Glutamatergic neuron (in vitro differentiated cells): Measurements from ENCODE around the gene S100G. TPM values are rescaled to one million over a fixed set of nuclear protein-coding genes. Genes with fewer than 3 reads are reported as not detected.

Source experiments
- DNase-seq: peaks from one replicate; pipeline ENCODE4 v3.0.0; 2022
- H3K27ac Mint-ChIP-seq: one replicate; pipeline ENCODE4 v1.8.0; 2020; ENCODE audit warnings: mild to moderate bottlenecking, mixed read lengths, inconsistent platforms; ENCODE audit not compliant: unreplicated experiment
- H3K27me3 Mint-ChIP-seq: one replicate; pipeline ENCODE4 v1.8.0; 2020; ENCODE audit warnings: mild to moderate bottlenecking, moderate library complexity, mixed read lengths, inconsistent platforms; ENCODE audit not compliant: unreplicated experiment
- H3K36me3 Mint-ChIP-seq: one replicate; pipeline ENCODE4 v1.8.0; 2020; ENCODE audit warnings: mild to moderate bottlenecking, mixed read lengths, inconsistent platforms; ENCODE audit not compliant: unreplicated experiment
- H3K4me1 Mint-ChIP-seq: one replicate; pipeline ENCODE4 v1.8.0; 2020; ENCODE audit warnings: mild to moderate bottlenecking, low read depth, mixed read lengths, inconsistent platforms; ENCODE audit not compliant: unreplicated experiment
- H3K4me3 Mint-ChIP-seq: one replicate; pipeline ENCODE4 v1.8.0; 2020; ENCODE audit warnings: mild to moderate bottlenecking, mixed read lengths, inconsistent platforms; ENCODE audit not compliant: unreplicated experiment
- H3K9me3 Mint-ChIP-seq: one replicate; pipeline ENCODE4 v1.8.0; 2020; ENCODE audit warnings: mild to moderate bottlenecking, moderate library complexity, mixed read lengths, inconsistent platforms; ENCODE audit not compliant: unreplicated experiment
- total RNA-seq: library from RNA; stranded (reverse); fragmentation: NEBNext Ultra II Directional; extraction: Animal tissue kit (Norgen Biotek cat#: 25700); gene quantifications from one replicate; pipeline ENCODE4 v1.2.1, GENCODE V29; 2021; ENCODE audit not compliant: unreplicated experiment
- TF ChIP-seq, protein P1 (sequence below): fragments of 200-600 bp; sonication (generic); IDR thresholded peaks from one replicate; pipeline ENCODE4 v1.5.0; 2021; ENCODE audit not compliant: partially characterized antibody, unreplicated experiment

Gene S100G
- total RNA-seq, 1 donor from 2014 or later: not detected

GRCh38 chrX:16643176-16643575, 6.8 kb upstream of the S100G start:
- no peak for DNase-seq
- H3K4me3 Mint-ChIP-seq: no peak overlapping the region

GRCh38 chrX:16646366-16647138, 3.4 kb upstream of the S100G start:
- no peak overlapping the region for H3K27ac Mint-ChIP-seq
- peaks cover 1% of the 10 kb centered on the region for H3K27me3 Mint-ChIP-seq
- H3K36me3 Mint-ChIP-seq: no peaks in the 10 kb centered on the region
- TF ChIP-seq, protein P1, sequence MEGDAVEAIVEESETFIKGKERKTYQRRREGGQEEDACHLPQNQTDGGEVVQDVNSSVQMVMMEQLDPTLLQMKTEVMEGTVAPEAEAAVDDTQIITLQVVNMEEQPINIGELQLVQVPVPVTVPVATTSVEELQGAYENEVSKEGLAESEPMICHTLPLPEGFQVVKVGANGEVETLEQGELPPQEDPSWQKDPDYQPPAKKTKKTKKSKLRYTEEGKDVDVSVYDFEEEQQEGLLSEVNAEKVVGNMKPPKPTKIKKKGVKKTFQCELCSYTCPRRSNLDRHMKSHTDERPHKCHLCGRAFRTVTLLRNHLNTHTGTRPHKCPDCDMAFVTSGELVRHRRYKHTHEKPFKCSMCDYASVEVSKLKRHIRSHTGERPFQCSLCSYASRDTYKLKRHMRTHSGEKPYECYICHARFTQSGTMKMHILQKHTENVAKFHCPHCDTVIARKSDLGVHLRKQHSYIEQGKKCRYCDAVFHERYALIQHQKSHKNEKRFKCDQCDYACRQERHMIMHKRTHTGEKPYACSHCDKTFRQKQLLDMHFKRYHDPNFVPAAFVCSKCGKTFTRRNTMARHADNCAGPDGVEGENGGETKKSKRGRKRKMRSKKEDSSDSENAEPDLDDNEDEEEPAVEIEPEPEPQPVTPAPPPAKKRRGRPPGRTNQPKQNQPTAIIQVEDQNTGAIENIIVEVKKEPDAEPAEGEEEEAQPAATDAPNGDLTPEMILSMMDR: no peak
- no peaks in the 10 kb centered on the region for H3K9me3 Mint-ChIP-seq
- no peaks in the 10 kb centered on the region for H3K4me1 Mint-ChIP-seq
- no peak overlapping the region for H3K4me3 Mint-ChIP-seq
- no peak for DNase-seq

More at GRCh38 chrX:16643176-16643575, 6.8 kb upstream of the S100G start:
- Mint-ChIP-seq H3K27ac (no peak overlapping the region), H3K27me3 (peaks cover 1% of the 10 kb centered on the region), H3K9me3 (no peaks in the 10 kb centered on the region), H3K36me3 (no peaks in the 10 kb centered on the region), H3K4me1 (no peaks in the 10 kb centered on the region)
- TF ChIP-seq, protein P1: no peak

- TF ChIP-seq, protein P1: no peak
- Mint-ChIP-seq H3K4me1 (no peaks in the 10 kb centered on the region), H3K4me3 (no peak overlapping the region), H3K9me3 (no peaks in the 10 kb centered on the region), H3K27me3 (no peaks in the 10 kb centered on the region), H3K27ac (no peak overlapping the region), H3K36me3 (no peaks in the 10 kb centered on the region)
- no peak for DNase-seq
These were observed 1.6 kb downstream of the S100G start for GRCh38 chrX:16651391-16652024.

DNA sequence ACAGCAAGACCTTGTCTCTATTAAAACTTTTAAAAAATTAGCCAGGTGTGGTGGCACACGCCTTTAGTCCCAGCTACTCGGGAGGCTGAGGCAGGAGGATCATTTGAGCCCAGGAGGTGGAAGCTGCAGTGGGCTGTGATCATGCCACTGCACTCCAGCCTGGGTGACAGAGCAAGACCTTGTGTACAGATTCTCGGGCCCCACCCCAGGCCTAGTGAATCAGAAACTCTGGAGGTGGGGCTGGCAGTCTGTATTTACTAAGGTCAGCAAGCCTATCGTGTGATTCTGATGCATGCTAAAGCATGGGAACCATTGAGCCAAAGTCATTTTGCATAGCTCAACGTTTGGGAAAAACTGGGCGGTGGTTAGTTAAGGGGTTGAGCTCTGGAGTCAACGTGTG, 3.5 kb downstream of the S100G start:
- no peaks in the 10 kb centered on the region for H3K27me3 Mint-ChIP-seq
- no peaks in the 10 kb centered on the region for H3K4me1 Mint-ChIP-seq
- H3K27ac Mint-ChIP-seq: no peak overlapping the region
- TF ChIP-seq, protein P1: no peak
- H3K4me3 Mint-ChIP-seq: no peak overlapping the region
- DNase-seq: no peak
- H3K9me3 Mint-ChIP-seq: no peaks in the 10 kb centered on the region
- H3K36me3 Mint-ChIP-seq: no peaks in the 10 kb centered on the region

GRCh38 chrX:16654093-16654492, 4.1 kb downstream of the S100G start:
- no peak overlapping the region for H3K27ac Mint-ChIP-seq

More at GRCh38 chrX:16654093-16654492, 4.1 kb downstream of the S100G start:
- no peaks in the 10 kb centered on the region for H3K27me3 Mint-ChIP-seq
- no peak for DNase-seq
- TF ChIP-seq, protein P1: no peak
- no peaks in the 10 kb centered on the region for H3K9me3 Mint-ChIP-seq
- no peaks in the 10 kb centered on the region for H3K36me3 Mint-ChIP-seq
- no peaks in the 10 kb centered on the region for H3K4me1 Mint-ChIP-seq
- no peak overlapping the region for H3K4me3 Mint-ChIP-seq
